Thoracic aorta (tissue), 2 donors: ENCODE measurements around the gene FAAP20. TPM values are rescaled to one million over a fixed set of nuclear protein-coding genes. Genes with fewer than 3 reads are reported as not detected.

Source experiments
- ATAC-seq: fragments of 150-250 bp; one replicate; pipeline ENCODE4 v1.8.0; 2017; ENCODE audit warnings: low read depth; ENCODE audit not compliant: insufficient number of reproducible peaks, low FRiP score
- DNase-seq: peaks from one replicate; pipeline ENCODE4 v3.0.0-alpha.2; 2020; ENCODE audit warnings: low spot score
- H3K27ac ChIP-seq, 2 donors: fragments of 200-600 bp; sonication (generic); 1 replicate in 1 of 2; 2 replicates in 1 of 2; pipeline ENCODE4 v1.5.1; 2016; ENCODE audit warnings: mild to moderate bottlenecking in 2 of 2, moderate library complexity in 2 of 2
- H3K27me3 ChIP-seq: fragments of 200-600 bp; sonication (generic); replicated peaks from 2 replicates; pipeline ENCODE4 v1.6.0; 2016; ENCODE audit warnings: mild to moderate bottlenecking; ENCODE audit not compliant: insufficient read depth
- H3K36me3 ChIP-seq: fragments of 200-600 bp; sonication (generic); one replicate; pipeline ENCODE4 v1.5.1; 2016
- H3K4me1 ChIP-seq, 2 donors: fragments of 200-600 bp; sonication (generic); 1 replicate in 1 of 2; 2 replicates in 1 of 2; pipeline versions ENCODE4 v1.5.1 to v1.6.0; 2016; ENCODE audit warnings: low read depth in 2 of 2, mild to moderate bottlenecking in 1 of 2; ENCODE audit not compliant: control insufficient read depth in 1 of 2
- H3K4me3 ChIP-seq: fragments of 200-600 bp; sonication (generic); 2 replicates; pipeline ENCODE4 v1.5.1; 2016; ENCODE audit warnings: mild to moderate bottlenecking
- H3K9me3 ChIP-seq: fragments of 200-600 bp; sonication (generic); 2 replicates; pipeline ENCODE4 v1.5.1; 2016
- total RNA-seq, 2 donors: library from RNA; depleted of rRNA; stranded (reverse); fragments of >200 nt; gene quantifications; one replicate each; pipeline versions ENCODE4 v1.1.0 to v1.2.3, GENCODE V29; 2016
- TF ChIP-seq, protein P1 (sequence below): fragments of 200-600 bp; sonication (generic); IDR thresholded peaks from one replicate; pipeline ENCODE4 v1.5.1; 2019; ENCODE audit warnings: antibody characterized with exemption

The FAAP20 gene
- total RNA-seq, 2 donors from 2014 or later: 29.1 to 52.6 TPM

DNA sequence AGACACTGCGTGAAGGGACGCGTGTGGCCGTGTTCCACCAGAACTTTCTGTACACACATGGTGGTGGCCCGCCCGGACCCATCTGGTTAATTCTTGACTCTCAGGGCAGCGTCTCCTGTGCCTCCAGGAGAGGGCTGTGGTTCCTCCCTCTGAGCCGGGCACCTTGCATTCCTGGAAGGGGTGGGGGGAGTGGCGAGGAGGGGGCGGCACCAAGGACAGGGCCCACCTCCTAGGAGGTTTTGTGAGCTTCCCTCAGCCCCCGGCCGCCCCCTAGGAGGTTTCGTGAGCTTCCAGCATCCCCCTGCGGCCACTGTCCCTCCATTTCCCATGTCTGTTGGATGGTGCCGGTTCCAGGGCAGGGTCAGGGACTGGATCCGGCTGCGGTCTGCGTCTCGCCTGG is 28.9 kb downstream of the FAAP20 start:
- ATAC-seq: no peak
- no peak overlapping the region for H3K27ac ChIP-seq
- TF ChIP-seq, protein P1, sequence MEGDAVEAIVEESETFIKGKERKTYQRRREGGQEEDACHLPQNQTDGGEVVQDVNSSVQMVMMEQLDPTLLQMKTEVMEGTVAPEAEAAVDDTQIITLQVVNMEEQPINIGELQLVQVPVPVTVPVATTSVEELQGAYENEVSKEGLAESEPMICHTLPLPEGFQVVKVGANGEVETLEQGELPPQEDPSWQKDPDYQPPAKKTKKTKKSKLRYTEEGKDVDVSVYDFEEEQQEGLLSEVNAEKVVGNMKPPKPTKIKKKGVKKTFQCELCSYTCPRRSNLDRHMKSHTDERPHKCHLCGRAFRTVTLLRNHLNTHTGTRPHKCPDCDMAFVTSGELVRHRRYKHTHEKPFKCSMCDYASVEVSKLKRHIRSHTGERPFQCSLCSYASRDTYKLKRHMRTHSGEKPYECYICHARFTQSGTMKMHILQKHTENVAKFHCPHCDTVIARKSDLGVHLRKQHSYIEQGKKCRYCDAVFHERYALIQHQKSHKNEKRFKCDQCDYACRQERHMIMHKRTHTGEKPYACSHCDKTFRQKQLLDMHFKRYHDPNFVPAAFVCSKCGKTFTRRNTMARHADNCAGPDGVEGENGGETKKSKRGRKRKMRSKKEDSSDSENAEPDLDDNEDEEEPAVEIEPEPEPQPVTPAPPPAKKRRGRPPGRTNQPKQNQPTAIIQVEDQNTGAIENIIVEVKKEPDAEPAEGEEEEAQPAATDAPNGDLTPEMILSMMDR: no peak

DNA sequence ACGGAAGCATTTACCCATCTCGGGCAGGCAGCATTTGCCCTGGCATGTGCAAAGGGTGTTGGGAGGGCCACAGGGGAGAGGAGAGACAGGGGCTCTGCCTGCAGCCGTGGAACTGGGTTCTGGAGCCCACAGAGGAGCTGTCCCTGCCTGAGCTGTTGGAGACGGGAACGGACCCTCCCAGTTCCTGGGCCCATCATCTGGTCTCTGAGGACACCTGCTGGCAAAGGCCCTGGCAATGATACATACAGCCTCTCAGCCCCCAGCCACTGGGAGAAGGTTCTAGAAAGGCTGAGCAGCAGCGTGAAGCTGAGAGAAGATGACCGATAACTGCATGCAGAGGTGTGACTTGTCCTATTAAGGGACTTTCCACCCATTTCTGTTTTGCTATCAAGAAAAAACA is 31.4 kb downstream of the FAAP20 start:
- H3K27ac ChIP-seq: no peak overlapping the region
- no peaks in the 10 kb centered on the region for H3K36me3 ChIP-seq
- no peak for DNase-seq
- no peaks in the 10 kb centered on the region for H3K4me1 ChIP-seq
- no peak overlapping the region for H3K4me3 ChIP-seq
- no peaks in the 10 kb centered on the region for H3K9me3 ChIP-seq
- TF ChIP-seq, protein P1: no peak
- H3K27me3 ChIP-seq: no peaks in the 10 kb centered on the region
- no peak for ATAC-seq

More for the DNA sequence above, 28.9 kb downstream of the FAAP20 start:
- H3K36me3 ChIP-seq: no peaks in the 10 kb centered on the region
- H3K4me3 ChIP-seq: no peak overlapping the region
- H3K4me1 ChIP-seq: no peaks in the 10 kb centered on the region
- no peaks in the 10 kb centered on the region for H3K27me3 ChIP-seq
- DNase-seq: no peak
- no peaks in the 10 kb centered on the region for H3K9me3 ChIP-seq

DNA sequence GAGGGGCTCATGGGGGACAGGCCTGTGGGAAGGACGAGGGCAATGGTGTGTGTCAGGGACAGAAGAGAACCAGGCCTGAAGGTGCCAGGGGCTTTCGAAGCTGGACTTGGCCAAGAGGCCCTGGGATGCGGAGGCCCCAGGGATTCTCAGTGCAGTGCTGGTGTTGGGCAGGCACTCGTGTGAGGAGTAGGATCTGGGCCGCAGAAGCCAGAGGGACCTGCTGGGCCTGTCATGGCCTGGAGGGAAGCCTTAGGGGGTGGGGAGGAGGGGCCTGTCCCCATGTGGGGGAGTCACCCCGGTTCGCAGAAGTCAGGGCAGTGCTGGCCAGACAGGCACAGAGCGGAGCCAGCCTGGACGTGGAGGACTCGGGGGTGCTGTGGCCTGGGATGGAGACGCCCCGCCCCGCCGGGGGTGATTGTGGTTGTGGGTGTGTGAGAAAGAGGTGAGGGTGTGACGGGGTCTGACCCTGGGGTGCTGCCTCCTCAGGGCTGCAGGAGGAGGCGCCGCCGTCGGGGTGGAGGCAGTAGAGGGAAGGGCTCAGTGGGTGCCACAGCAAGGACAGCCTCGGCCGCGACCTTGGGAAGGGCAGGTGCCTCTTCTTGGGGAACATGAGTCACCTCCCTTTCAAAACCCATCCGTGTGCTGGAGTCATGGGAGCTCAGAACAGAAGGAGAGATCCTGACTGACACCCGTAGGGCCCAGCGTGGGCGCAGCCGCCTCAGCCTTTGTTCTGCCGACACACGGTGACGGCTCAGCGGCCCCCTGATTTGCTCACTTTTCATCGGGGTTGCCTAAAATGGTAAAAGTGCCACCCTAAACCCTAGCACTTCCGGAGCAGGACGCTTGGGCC is 33.9 kb downstream of the FAAP20 start:
- Histone ChIP-seq H3K4me1 (no peaks in the 10 kb centered on the region), H3K27ac (no peak overlapping the region), H3K36me3 (no peaks in the 10 kb centered on the region), H3K9me3 (no peaks in the 10 kb centered on the region), H3K27me3 (no peaks in the 10 kb centered on the region), H3K4me3 (no peak overlapping the region)
- TF ChIP-seq, protein P1: no peak
- ATAC-seq (no peak), DNase-seq (no peak)

DNA sequence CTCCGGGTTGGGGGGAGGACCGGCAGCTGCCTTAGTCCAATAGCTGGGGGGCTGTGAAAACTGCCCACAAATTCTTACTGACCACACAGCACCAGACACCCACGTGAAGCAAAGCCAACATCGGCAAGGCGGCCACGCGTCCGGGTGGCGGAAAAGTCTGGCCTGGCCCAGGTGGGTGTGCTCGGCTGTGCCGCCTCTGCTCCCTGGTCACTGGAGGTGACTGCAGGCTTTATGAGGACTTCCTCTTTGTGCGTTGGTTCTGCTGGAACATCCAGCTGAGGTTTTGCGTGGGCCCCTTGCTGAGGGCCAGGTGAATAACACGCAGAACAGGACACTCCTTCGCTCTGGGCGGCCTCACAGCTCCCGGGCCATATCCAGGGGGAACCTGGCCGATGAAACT is 35.4 kb downstream of the FAAP20 start:
- Histone ChIP-seq H3K27ac (no peak overlapping the region), H3K27me3 (no peaks in the 10 kb centered on the region), H3K36me3 (no peaks in the 10 kb centered on the region), H3K4me1 (no peaks in the 10 kb centered on the region), H3K9me3 (no peaks in the 10 kb centered on the region), H3K4me3 (no peak overlapping the region)
- TF ChIP-seq, protein P1: no peak
- DNase-seq (no peak), ATAC-seq (no peak)

DNA sequence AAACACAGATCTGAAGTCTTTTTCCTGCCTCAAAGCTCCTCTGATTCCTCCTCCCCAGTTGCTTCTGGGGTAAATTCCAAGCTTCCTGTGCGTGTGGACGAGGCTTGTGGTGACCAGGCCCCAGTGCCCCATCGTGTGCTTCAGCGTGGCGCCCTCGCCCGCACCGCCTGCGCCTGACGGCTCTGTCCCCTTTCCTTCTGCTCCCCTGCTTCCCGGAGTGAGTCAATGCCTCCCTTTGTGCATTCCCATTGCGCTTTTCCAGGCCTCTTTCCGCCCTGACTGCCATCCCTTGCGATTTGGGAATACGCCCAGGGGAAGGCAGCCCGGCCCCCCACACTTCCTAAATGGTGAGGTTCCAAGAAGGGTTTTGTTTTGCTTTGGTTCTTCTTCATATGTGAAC is 36.3 kb downstream of the FAAP20 start:
- no peaks in the 10 kb centered on the region for H3K9me3 ChIP-seq
- no peaks in the 10 kb centered on the region for H3K4me1 ChIP-seq
- ATAC-seq (no peak), DNase-seq (no peak)
- H3K27ac ChIP-seq: no peak overlapping the region
- TF ChIP-seq, protein P1: no peak
- no peaks in the 10 kb centered on the region for H3K27me3 ChIP-seq
- H3K36me3 ChIP-seq: no peaks in the 10 kb centered on the region
- no peak overlapping the region for H3K4me3 ChIP-seq
